NT2/D1 (cell line): ENCODE measurements around the gene SLC12A1.

Experiments
- SUZ12 ChIP-seq: IDR thresholded peaks from 2 replicates; pipeline ENCODE4 v1.6.1; 2011; ENCODE audit not compliant: insufficient read length, insufficient read depth; ENCODE audit errors: extremely low read depth
- YY1 ChIP-seq: IDR thresholded peaks from 2 replicates; pipeline ENCODE4 v1.6.1; 2011; ENCODE audit not compliant: insufficient read length, insufficient read depth
- ZNF274 ChIP-seq: IDR thresholded peaks from 2 replicates; pipeline ENCODE4 v1.6.1; 2011; ENCODE audit warnings: mild to moderate bottlenecking, low read depth, low read length

DNA sequence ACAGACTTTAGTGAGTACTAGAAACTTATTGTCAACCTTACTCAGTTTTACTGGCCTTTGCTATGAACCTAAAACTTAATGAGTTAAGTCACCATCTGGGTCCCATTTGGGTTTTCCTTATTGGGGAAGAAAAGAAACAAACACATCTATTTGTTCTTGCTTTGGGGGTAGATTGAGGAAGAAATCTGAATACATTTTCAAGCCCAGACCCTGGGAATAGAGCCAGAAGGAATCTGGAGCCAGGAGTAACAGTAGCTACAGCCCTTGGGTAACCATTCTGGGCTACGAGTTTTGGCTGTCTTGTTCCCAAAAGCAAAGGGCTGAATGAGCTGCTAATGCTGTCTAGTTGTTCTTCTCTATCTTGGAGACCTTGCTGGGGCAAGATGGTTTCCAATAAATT lies 16.5 kb downstream of the SLC12A1 start:
- TF ChIP-seq SUZ12 (no peak), YY1 (no peak), ZNF274 (no peak)
